HL-60 (cell line): ENCODE measurements around the gene OR2T1.

Source experiments
- GABPA ChIP-seq: IDR thresholded peaks from 2 replicates; pipeline ENCODE4 v1.6.1; 2012; ENCODE audit warnings: low read depth
- POLR2AphosphoS5 ChIP-seq: IDR thresholded peaks from 2 replicates; pipeline ENCODE4 v1.6.1; 2012; ENCODE audit warnings: low read depth
- REST ChIP-seq: IDR thresholded peaks from 2 replicates; pipeline ENCODE4 v1.6.1; 2012; ENCODE audit warnings: low read depth; ENCODE audit not compliant: insufficient replicate concordance
- TF ChIP-seq, protein P1 (sequence below): IDR thresholded peaks from one replicate; pipeline ENCODE4 v1.5.1; 2011; ENCODE audit warnings: low read length, control low read depth, inconsistent platforms; ENCODE audit not compliant: insufficient read depth

DNA sequence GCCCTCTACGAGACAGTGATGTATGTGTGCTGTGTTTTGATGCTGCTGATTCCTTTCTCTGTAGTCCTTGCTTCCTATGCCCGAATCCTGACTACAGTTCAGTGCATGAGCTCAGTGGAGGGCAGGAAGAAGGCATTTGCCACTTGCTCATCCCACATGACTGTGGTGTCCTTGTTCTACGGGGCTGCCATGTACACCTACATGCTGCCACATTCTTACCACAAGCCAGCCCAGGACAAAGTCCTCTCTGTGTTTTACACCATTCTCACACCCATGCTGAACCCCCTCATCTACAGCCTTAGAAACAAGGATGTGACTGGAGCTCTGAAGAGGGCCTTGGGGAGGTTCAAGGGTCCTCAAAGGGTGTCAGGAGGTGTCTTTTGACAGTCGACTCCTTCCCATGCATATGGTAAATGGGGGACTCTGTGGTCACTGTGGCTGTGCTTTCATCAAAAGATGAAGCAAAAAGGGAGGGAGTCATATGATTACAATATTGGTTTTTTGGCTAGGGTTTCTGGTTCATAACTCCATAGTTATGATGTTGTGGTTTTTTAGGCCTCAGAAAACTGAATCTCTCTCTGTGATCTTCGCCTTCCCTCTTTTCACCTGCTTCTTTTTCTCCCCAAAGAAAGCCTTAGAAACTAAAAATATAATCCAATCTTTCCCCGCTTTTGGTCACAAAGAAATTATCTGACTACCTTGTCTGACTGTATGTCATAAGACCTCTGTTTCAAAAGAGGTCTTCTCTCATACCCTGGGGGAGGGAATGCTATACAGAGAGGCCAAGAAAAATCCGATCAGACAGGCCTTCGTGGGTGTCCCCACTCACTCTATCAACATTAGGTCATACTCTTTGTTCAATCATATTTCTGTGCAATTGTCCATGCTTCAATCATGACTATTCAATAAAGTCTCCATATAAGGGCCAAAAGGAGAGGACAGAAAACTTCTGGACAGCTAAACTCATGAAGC, 4.2 kb downstream of the OR2T1 start:
- TF ChIP-seq, protein P1, sequence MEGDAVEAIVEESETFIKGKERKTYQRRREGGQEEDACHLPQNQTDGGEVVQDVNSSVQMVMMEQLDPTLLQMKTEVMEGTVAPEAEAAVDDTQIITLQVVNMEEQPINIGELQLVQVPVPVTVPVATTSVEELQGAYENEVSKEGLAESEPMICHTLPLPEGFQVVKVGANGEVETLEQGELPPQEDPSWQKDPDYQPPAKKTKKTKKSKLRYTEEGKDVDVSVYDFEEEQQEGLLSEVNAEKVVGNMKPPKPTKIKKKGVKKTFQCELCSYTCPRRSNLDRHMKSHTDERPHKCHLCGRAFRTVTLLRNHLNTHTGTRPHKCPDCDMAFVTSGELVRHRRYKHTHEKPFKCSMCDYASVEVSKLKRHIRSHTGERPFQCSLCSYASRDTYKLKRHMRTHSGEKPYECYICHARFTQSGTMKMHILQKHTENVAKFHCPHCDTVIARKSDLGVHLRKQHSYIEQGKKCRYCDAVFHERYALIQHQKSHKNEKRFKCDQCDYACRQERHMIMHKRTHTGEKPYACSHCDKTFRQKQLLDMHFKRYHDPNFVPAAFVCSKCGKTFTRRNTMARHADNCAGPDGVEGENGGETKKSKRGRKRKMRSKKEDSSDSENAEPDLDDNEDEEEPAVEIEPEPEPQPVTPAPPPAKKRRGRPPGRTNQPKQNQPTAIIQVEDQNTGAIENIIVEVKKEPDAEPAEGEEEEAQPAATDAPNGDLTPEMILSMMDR: no peak
- TF ChIP-seq POLR2AphosphoS5: no peak
- no peak for TF ChIP-seq GABPA
- TF ChIP-seq REST: no peak
